Measurements from ENCODE around the gene NT5E. TPM values are rescaled to one million over a fixed set of nuclear protein-coding genes. Genes with fewer than 3 reads are reported as not detected.

Gene NT5E
- total RNA-seq, 4 donors from 2014 or later = 18.7 to 26.1 (median 23.2) TPM

- Histone ChIP-seq H3K27ac (no peak overlapping the region), H3K4me1 (peaks cover 0 to 9% (median 0%) of the 10 kb centered on the region in 3 donors), H3K9me3 (no peaks in the 10 kb centered on the region), H3K36me3 (peaks cover 0 to 9% of the 10 kb centered on the region in 2 donors), H3K4me3 (no peak overlapping the region), H3K27me3 (no peaks in the 10 kb centered on the region)
- ATAC-seq = no peak
- WGBS, 2 donors (ENCODE audit: low coverage in 1 of 2) = 67 to 75% methylated on average over 3 of the region's 4 CpGs
- no peak for TF ChIP-seq EP300 (IDR thresholded peaks at IDR 0.05)
- TF ChIP-seq, protein P1, sequence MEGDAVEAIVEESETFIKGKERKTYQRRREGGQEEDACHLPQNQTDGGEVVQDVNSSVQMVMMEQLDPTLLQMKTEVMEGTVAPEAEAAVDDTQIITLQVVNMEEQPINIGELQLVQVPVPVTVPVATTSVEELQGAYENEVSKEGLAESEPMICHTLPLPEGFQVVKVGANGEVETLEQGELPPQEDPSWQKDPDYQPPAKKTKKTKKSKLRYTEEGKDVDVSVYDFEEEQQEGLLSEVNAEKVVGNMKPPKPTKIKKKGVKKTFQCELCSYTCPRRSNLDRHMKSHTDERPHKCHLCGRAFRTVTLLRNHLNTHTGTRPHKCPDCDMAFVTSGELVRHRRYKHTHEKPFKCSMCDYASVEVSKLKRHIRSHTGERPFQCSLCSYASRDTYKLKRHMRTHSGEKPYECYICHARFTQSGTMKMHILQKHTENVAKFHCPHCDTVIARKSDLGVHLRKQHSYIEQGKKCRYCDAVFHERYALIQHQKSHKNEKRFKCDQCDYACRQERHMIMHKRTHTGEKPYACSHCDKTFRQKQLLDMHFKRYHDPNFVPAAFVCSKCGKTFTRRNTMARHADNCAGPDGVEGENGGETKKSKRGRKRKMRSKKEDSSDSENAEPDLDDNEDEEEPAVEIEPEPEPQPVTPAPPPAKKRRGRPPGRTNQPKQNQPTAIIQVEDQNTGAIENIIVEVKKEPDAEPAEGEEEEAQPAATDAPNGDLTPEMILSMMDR (IDR thresholded peaks at IDR 0.05) = no peak
- TF ChIP-seq POLR2A (IDR thresholded peaks at IDR 0.05) = no peak
- TF ChIP-seq POLR2AphosphoS5 (IDR thresholded peaks at IDR 0.05) = no peak
Measured at GRCh38 chr6:85483846-85484245, 34.0 kb downstream of the NT5E start.

- TF ChIP-seq, protein P1 (IDR thresholded peaks at IDR 0.05) = no peak
- TF ChIP-seq EP300 (IDR thresholded peaks at IDR 0.05) = no peak
- TF ChIP-seq POLR2AphosphoS5 (IDR thresholded peaks at IDR 0.05) = no peak
- no peak for TF ChIP-seq POLR2A (IDR thresholded peaks at IDR 0.05)
- Histone ChIP-seq H3K36me3 (peaks cover 0 to 12% of the 10 kb centered on the region in 2 donors), H3K4me1 (peaks cover 0 to 9% (median 0%) of the 10 kb centered on the region in 3 donors), H3K27me3 (no peaks in the 10 kb centered on the region), H3K27ac (no peak overlapping the region), H3K9me3 (no peaks in the 10 kb centered on the region), H3K4me3 (no peak overlapping the region)
- no peak for ATAC-seq
- WGBS, 2 donors (ENCODE audit: low coverage in 1 of 2) = 83 to 100% methylated on average over 1 to 3 of the region's 5 CpGs
Measured at GRCh38 chr6:85484948-85485347, 35.1 kb downstream of the NT5E start.

DNA sequence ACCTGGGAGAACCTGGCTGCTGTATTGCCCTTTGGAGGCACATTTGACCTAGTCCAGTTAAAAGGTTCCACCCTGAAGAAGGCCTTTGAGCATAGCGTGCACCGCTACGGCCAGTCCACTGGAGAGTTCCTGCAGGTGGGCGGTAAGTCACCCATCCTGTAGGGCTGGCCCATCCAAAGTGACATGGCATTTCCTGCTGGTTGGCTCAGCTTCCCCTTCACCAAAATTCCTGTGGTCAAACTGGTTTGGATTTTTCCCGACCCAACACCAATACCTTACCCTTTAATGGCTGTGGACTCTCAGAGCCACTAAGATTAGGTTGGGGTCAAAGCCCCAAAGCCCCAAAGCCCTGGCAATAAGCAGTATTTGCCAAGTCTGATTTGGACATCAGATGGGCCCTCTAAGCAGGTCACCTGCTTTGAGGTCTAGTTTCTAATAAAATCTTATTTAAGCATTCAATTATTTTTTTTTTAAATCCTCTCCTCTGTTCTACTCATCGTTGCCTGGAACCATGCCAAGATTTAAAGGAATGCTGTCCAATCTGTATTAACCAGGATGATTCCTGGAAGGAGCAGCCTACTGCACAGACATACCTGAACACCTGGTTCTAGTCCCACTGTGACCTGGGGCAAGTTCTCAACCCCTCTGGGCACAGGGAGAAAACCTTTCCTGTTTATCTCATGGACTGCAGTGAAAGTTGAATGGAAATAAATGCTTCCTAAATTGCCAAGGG is 40.8 kb downstream of the NT5E start:
- WGBS, 2 donors (ENCODE audit: low coverage in 1 of 2) = 73 to 75% methylated on average over 6 of the region's 6 CpGs
- Histone ChIP-seq H3K27ac (no peak overlapping the region), H3K9me3 (no peaks in the 10 kb centered on the region), H3K4me3 (no peak overlapping the region), H3K36me3 (peaks cover 0 to 16% of the 10 kb centered on the region in 2 donors), H3K4me1 (no peaks in the 10 kb centered on the region), H3K27me3 (no peaks in the 10 kb centered on the region)
- TF ChIP-seq, protein P1 (IDR thresholded peaks at IDR 0.05) = no peak
- TF ChIP-seq EP300 (IDR thresholded peaks at IDR 0.05) = no peak
- no peak for TF ChIP-seq POLR2A (IDR thresholded peaks at IDR 0.05)
- no peak for TF ChIP-seq POLR2AphosphoS5 (IDR thresholded peaks at IDR 0.05)
- no peak for ATAC-seq

GRCh38 chr6:85493389-85493788 is 43.5 kb downstream of the NT5E start:
- H3K27me3 ChIP-seq = no peaks in the 10 kb centered on the region
- TF ChIP-seq, protein P1 (IDR thresholded peaks at IDR 0.05) = no peak
- TF ChIP-seq POLR2A (IDR thresholded peaks at IDR 0.05) = no peak
- TF ChIP-seq EP300 (IDR thresholded peaks at IDR 0.05) = no peak
- TF ChIP-seq POLR2AphosphoS5 (IDR thresholded peaks at IDR 0.05) = no peak
- H3K27ac ChIP-seq = no peak overlapping the region
- no peaks in the 10 kb centered on the region for H3K9me3 ChIP-seq
- no peak overlapping the region for H3K4me3 ChIP-seq
- no peaks in the 10 kb centered on the region for H3K4me1 ChIP-seq
- peaks cover 0 to 10% of the 10 kb centered on the region in 2 donors for H3K36me3 ChIP-seq
- no peak for ATAC-seq
- WGBS, 2 donors (ENCODE audit: low coverage in 1 of 2) = 81% methylated on average over 1 of the region's 1 CpG; no CpG with 5 or more reads in 1 of the 2 donors
